HEK293T (cell line): ENCODE data around the gene TLR5.

ENCODE experiments used
- FOXA1 ChIP-seq: fragments of 450-650 bp; IDR thresholded peaks from 2 replicates; pipeline ENCODE4 v1.6.1; 2016; ENCODE audit warnings: mild to moderate bottlenecking
- HDGF ChIP-seq: fragments of 450-650 bp; IDR thresholded peaks from 2 replicates; pipeline ENCODE4 v1.6.1; 2017; ENCODE audit warnings: antibody characterized with exemption, borderline replicate concordance
- L3MBTL2 ChIP-seq: fragments of 450-650 bp; conservative IDR thresholded peaks from 2 replicates; pipeline ENCODE4 v1.6.1; 2016; ENCODE audit warnings: mild to moderate bottlenecking
- ZNF384 ChIP-seq: fragments of 450-650 bp; IDR thresholded peaks from 2 replicates; pipeline ENCODE4 v1.6.1; 2016

DNA sequence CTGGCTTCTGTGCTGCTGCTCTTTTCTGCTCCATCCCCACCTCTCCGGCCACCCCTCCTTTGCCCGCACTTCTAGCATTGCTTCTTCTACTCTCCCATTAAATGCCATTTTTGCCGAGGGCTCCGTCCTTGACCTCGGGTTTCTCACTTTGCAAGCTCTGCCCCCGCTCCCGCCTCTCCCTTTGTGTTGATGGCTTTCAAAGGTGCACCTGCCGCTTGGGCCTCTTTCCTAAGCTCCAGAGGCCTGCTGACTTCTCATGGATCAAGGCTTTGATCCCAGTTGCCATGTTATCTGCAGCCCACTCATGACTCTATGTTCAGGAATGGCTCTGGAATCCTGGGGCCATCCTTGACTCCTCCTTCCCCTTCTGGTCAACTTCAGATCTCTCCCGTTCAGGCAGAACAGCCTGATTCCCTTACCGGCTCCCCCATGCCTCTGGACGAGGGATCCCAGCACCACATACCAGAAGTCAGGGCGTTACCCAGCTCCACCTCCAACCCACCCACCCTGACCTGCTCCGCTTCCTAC, 54.3 kb downstream of the TLR5 start:
- no peak for TF ChIP-seq L3MBTL2
- TF ChIP-seq HDGF: no peak
- TF ChIP-seq ZNF384: no peak
- no peak for TF ChIP-seq FOXA1
